Epithelial cell of esophagus (primary cell): ENCODE data around the gene BLOC1S4.

Experiments used
- DNase-seq: peaks from one replicate; pipeline ENCODE4 v3.0.0; 2010; ENCODE audit warnings: low read depth
- H3K4me3 ChIP-seq: 2 replicates; pipeline ENCODE4 v1.5.1; 2011; ENCODE audit warnings: mild to moderate bottlenecking, low read length, control low read depth
- CTCF ChIP-seq: IDR thresholded peaks from 2 replicates; pipeline ENCODE4 v1.5.1; 2011; ENCODE audit warnings: low read depth, mild to moderate bottlenecking, low read length, control low read depth, inconsistent platforms; ENCODE audit not compliant: insufficient read depth; ENCODE audit errors: missing control alignments

Gene BLOC1S4

GRCh38 chr4:6693231-6694176, 22.5 kb upstream of the BLOC1S4 start, which contains the start of gene S100P:
S100P (plus strand) TSS chr4:6693878; CDS start chr4:6693933, 55 bp downstream.
- peak; percentile 50 for DNase-seq
- no peak for TF ChIP-seq CTCF
- peak within 1 kb of the TSS; percentile 34 for H3K4me3 ChIP-seq

DNA sequence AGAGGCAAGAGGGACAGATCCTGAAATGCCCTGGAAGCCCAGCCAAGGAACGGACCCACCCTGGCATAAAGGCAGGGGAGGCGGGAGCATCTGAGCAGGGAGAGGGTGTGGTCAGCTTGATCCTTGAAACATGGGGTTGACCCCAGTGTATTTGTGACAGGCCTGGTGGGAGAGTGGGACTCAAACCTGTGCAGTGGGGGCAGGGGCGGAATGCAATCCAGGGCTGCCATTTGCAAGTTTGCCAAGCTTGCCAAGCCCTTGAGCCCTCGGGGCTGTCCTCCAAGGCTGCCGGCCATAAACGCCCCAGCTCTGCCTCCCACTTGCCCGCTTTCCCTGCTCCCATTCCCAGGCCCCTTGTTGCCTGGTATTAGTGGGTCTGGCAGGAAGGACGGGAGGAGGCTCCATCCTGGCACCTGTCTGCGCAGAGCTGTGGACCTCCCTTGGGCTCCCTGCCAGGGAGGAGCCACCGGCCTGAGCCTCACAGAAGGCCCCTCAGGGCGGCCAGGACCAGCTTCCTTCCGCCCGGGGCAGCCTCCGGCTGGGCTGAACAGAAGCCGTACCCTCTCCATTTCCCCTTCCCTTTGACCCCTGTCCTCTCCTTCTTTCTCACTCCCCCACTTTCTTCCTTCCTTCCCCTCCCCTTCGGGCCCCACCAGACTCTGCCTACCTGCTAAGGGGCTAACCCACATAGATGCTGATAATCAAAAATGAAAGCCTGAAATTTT, 21.6 kb upstream of the BLOC1S4 start:
- no peak for DNase-seq
- no peak for TF ChIP-seq CTCF
- H3K4me3 ChIP-seq = peak overlapping the region; percentile 34

DNA sequence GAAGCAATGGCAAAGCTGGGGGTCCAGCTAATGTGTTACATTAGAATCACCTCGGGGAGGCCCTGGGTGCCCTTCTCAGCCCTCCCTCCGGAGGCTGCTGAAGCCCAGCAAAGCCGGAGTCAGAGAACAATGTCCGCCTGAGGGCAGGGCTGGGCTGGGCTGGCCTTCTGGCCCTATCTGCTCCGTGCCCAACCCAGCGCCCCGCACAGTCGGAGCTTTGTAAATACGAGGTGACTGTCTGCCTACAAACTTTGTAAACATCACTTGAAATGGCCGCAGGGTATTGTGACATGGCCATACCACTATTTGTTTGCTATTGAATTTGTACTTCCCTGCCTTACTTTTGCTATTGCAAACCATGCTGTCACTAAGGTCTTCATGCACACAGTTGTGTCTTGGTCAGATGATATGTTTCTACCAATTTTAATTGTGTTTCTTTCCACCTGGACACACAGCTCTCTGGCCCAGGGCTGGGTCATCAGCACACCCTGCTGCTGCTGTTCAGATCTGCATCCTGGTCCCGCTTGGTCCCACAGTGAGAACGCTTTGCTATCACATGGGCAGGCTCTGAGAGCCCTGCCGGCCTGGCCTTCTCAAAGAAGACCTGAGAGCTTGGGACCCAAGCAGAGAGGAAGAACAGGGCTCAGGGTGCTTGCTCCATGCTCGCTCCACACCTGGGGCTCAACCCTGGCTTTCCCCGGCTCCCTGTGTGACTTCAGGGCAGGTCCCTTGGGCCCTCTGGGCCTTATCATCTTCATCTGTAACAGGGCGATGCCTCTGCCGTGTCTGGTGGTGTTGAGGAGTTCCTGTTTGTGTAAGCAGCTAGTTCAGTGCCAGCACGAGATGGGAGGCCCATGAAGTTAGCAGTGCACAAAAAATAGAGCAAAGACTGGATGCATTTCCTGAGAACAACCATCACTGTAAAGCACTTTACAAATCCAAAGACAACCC, 20.0 kb upstream of the BLOC1S4 start:
- peak; percentile 74 for DNase-seq
- peak; percentile 12 for TF ChIP-seq CTCF
- no peak overlapping the region for H3K4me3 ChIP-seq

DNA sequence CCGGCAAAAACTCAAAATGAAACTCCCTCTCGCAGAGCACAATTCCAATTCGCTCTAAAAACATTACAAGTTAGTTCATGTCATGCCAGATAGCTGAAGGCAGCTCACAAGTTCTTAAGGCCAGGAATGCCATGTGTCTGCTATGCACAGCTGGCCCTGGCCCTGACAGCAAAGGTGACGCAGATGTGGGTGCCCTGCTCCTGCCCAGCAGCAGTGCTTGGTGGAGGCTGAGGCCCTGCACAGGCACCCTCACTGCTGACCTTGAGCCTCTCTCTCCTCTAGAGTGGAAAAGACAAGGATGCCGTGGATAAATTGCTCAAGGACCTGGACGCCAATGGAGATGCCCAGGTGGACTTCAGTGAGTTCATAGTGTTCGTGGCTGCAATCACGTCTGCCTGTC, 19.4 kb upstream of the BLOC1S4 start:
- no peak for TF ChIP-seq CTCF
- no peak overlapping the region for H3K4me3 ChIP-seq
- DNase-seq = peak; percentile 64

DNA sequence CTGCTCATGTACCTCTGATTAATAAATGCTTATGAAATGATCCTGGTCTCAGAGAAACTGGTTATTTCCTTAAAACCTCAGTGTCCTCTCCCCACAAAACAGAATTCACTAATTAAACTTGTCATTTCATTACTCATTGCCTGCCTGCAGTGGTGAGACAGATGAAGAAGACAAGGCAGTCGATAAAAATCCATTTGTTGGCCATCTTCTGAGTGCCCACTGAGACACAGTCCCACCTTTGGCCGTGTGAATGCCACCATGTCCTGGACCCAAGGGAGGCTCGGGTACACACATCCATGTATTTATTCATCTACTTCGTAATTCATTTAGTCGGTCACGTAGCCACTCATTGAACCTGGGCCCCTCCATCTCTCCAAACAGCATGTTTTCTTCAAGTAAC, 18.8 kb upstream of the BLOC1S4 start:
- H3K4me3 ChIP-seq = no peak overlapping the region
- TF ChIP-seq CTCF = no peak
- no peak for DNase-seq

DNA sequence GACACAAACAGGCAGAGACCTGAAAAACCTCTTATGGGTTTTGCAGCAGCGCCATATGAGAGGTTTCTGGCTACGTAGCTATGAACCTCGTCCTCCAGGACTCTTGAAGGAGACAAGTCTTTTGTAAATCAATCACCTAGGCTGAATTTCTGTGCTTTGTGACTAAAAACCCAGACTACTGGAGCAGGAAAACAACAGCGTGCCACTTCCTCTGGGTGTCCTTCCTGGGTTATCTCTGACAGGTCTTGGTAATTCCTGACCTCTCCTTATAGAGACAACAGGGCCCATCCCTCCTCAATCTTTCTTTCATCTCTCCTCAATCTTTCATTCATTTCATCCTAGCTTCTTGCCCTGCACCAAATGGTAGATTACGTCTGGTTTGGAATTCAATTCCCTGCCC, 16.6 kb upstream of the BLOC1S4 start:
- no peak for DNase-seq

More for the DNA sequence above, 16.6 kb upstream of the BLOC1S4 start:
- TF ChIP-seq CTCF = no peak
- H3K4me3 ChIP-seq = no peak overlapping the region
